ENCODE measurements around the gene BUB1.

- TF ChIP-seq, protein P1, sequence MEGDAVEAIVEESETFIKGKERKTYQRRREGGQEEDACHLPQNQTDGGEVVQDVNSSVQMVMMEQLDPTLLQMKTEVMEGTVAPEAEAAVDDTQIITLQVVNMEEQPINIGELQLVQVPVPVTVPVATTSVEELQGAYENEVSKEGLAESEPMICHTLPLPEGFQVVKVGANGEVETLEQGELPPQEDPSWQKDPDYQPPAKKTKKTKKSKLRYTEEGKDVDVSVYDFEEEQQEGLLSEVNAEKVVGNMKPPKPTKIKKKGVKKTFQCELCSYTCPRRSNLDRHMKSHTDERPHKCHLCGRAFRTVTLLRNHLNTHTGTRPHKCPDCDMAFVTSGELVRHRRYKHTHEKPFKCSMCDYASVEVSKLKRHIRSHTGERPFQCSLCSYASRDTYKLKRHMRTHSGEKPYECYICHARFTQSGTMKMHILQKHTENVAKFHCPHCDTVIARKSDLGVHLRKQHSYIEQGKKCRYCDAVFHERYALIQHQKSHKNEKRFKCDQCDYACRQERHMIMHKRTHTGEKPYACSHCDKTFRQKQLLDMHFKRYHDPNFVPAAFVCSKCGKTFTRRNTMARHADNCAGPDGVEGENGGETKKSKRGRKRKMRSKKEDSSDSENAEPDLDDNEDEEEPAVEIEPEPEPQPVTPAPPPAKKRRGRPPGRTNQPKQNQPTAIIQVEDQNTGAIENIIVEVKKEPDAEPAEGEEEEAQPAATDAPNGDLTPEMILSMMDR (IDR thresholded peaks at IDR 0.05): no peak
- TF ChIP-seq POLR2A (IDR thresholded peaks at IDR 0.05): no peak
These were observed 30.1 kb downstream of the BUB1 start for GRCh38 chr2:110647777-110648176.
